NCI-H1436 (cell line): ENCODE results near the gene PTCH1.

ENCODE experiments used
- DNase-seq: peaks from one replicate; lab custom pipeline; 2025; lab: John Stamatoyannopoulos, UW

Gene PTCH1

DNA sequence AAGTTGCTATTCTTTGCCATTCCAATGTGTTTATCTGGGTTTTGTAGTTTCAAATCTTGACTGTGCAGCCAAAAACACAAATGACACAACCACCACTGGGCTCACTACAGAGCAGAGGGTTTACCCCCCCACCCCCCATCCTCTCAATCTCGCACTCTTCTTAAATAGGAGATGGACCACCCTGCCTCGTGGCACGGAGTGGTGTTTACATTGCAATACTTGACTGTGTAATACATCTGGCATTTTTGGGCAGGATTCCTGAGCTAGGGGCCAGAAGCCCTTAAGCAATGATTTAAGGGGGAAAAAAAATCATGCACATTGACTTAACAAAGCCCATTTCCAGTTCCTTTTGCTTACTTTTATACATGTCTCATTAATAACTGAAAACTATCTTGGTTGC, 19.0 kb downstream of the PTCH1 start:
- no peak for DNase-seq

DNA sequence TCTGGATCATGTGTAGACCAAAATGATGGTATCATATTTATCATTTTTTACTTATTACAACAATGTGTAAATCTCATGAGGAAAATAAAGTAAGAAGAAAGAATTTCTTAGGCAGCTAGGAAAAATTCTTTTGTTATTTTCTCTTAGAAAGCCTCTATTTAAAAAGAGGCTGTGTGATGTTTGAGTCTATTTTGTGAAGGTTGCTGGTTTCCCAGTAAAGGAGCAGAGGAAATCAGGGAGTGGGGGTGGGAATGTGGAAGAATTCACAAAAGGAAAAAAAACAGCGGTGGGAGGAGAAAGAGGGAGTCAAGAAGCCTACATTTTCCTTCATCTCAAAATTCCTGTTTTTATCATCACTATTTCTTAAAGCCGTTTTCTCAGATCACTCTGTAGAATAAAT, 20.1 kb downstream of the PTCH1 start:
- DNase-seq, result no peak

- peak; percentile 20 for DNase-seq
Observed at GRCh38 chr9:95495961-95496360, 20.8 kb downstream of the PTCH1 start.

DNA sequence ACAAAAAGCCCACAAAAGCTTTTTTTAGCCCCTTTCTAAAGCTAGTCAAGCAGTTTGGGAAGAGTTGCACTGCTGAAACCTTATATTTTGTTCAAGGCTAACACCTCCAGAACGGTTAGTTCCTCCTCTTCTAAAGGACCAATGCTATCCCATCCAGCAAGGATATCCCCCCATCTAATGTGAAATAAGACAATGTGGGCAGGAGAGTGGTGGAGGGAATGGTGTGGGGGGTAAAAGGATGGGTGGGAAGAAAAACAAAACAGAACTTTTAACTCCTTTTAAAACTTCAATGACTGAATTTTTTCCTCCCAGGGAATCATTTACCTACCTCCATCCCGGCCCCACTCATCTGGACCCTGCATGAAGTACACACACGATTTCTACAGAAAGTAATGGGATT, 21.2 kb downstream of the PTCH1 start:
- no peak for DNase-seq

GRCh38 chr9:95494416-95495371, 22.1 kb downstream of the PTCH1 start:
- peak; percentile 72 for DNase-seq

DNA sequence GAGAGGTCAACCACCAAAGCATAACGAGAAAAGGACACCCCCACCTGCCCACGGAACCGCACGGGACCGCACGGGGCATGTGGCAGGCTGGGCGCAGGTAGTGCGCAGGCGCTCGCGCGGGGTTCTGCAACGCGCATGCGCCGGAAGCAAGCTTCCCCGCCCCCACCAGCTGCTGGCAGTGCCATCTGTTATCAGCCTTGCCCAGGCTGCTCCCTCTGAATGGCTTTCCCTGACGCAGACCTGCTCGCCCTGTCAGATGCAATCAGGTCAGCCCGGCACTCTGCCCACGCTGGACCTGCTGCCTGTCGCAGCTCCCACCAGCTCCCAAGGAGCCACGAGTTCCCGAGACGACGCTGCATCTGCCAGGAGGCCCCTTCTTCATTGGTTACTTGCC, 22.8 kb downstream of the PTCH1 start:
- DNase-seq, result peak; percentile 64

DNA sequence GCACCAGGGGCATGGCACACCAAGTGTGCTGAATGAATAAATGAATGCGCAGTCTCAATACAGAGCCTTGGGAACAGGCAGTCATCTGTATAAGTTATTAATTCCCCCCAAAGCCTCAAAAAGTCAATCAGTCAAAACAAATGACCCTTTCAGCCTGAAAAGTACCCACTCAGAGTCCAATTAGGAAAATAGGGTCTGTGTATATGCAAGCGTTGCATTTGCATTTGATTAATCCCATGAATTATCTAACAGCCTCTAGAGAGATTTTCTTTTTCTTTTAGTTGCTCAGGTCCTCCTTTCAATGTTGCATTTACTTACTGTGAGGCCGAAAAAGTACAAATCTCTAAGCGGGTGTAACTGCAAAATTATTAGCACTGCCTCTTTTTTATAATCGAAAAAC, 23.4 kb downstream of the PTCH1 start:
- DNase-seq, result no peak

- no peak for DNase-seq
Observed at GRCh38 chr9:95491543-95492320, 25.0 kb downstream of the PTCH1 start.

DNA sequence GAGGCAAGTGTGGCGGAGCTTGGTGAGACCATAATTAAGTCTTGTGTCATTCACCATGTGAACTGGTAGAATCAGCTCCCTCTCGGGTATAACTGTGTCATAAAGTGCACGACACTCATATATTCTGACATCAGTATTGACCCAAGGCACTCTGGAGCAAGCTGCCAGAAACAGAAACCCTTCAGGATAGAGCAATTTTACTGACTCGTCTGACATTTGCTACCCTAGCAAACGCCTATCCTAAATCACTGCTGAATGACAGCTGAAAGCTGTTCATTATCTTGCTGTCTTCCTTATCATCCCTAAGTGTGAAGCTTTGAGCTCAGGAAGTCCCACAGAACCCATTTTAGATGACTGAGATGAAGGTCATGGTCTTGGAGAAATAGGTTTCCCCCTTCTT, 27.8 kb downstream of the PTCH1 start:
- no peak for DNase-seq

DNA sequence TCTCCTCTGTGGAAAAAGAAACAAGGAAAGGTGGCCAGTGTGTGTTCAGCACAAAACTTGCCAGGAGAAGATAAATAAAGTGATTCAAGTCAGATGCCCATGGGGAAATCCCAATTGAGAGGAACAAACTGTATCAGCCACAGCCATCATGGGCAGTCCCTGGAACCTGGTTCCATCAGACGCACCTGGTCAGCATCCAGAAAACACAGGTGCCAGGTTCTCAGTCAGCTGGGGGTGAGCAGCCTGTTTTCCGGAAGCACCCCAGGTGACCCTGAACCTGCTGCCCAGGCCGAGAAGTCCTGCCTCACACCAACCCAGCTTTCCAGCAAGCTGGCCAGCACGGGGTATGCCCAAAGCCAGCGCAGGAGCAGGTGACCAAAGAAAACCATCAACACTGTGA, 30.5 kb downstream of the PTCH1 start:
- no peak for DNase-seq

DNA sequence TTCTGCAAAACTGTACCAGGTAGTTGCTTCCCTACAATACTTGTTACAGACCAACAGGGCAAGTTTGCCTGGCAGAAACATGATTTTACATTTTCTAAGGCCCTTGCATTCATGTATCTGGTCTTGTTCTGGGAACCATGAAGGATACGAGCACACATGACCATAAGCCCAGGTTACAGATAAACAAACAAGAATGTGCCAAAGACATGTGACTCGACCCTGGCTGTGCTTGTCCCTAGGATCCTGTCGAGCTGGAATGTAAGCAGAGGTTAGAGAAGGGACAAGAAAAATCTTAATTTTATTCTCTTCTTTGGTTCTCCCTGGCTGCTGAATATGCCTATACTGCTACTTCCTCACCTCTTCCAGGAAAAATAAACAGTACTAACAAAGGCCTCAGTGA, 32.5 kb downstream of the PTCH1 start:
- no peak for DNase-seq

GRCh38 chr9:95483431-95483830, 33.3 kb downstream of the PTCH1 start:
- DNase-seq, result no peak

GRCh38 chr9:95482621-95483020, 34.1 kb downstream of the PTCH1 start:
- DNase-seq, result no peak

DNA sequence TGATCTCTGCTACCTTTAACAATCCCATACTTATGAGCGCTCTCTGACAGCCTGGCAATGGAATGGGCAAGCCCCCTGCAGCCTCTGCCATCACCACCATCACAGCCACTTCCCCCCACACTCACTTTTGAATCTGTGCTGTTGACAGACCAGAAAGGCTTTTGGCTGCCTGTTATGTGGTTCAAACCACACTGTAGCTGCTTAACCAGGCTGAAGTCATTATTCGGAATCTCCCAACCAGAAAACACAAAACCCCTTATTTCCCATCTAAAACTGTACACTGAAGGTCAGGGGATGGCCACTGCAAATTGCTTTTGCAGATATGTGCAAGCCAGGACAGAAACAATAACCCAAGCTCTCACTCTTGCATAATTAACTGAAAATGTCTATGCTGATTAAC, 35.8 kb downstream of the PTCH1 start:
- no peak for DNase-seq

- DNase-seq, result no peak
Observed at GRCh38 chr9:95480346-95480745, 36.4 kb downstream of the PTCH1 start.

GRCh38 chr9:95479330-95479729, 37.4 kb downstream of the PTCH1 start:
- no peak for DNase-seq

GRCh38 chr9:95478335-95478734, 38.4 kb downstream of the PTCH1 start:
- DNase-seq, result no peak

GRCh38 chr9:95477885-95478284, 38.9 kb downstream of the PTCH1 start:
- no peak for DNase-seq

GRCh38 chr9:95477441-95477840, 39.3 kb downstream of the PTCH1 start:
- DNase-seq, result no peak

GRCh38 chr9:95468791-95469190, 48.0 kb downstream of the PTCH1 start:
- DNase-seq, result no peak

DNA sequence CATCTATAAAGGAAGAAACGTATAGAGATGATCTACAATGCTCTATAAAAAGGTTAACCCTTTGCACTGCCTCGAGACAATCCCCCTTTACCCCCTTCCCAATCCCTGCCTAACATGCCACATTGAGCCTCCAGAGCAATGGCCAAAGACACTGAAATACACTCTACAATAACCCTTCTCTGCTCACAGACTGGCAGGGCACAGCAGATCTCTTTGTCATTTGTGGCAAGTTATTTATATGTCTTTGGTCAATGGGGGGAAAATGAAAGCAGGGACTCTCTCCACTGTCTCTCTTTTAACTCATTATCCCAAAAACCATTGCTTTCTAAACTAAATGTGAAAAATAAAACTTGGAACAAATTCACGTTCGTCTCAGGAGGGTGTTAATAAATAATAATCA, 51.7 kb downstream of the PTCH1 start:
- DNase-seq, result no peak

DNA sequence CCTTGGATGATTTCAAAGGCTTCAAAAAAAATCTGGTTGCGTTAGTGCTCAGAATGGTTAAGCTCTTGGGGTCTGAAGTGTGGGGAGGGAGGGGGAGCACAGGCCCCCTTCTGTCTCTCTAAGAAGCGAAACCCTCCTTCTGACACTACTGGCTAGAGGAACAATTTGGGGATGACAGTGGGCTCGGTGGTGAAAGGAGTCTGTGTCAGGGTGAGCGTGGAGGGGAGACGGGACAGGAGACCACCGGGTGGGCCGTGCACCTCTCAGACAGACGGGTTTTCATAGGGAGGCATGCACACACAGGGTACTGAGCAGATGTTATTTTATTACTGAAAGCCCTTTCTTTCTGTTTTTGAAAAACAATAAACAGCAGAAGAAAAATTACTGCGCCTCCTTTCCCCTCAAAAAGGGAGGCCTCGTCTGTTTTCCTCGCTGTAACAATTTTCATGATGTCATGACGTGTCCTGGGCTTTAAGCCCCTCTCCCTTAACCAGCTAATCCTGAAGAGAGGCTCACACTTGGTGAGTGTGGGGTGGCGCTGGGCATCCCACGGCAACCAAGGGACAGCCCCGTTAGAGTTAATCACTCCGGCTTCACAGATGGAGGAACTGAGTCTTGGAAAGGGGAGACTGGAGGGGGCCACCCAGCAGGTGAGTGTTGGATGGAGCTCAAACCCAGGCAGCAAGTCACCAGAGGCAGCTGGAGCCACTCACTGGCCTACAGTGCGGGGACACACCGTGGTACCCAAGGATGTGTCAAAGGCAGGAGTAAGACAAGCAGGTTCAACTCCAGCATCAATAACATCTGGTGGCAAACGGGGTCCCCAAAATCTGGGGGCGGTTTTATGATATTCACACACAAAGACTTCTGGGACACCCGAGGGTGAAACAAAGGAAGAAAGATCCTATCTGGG, 53.4 kb downstream of the PTCH1 start:
- DNase-seq, result no peak
